GM12878 (cell line): ENCODE data around the gene PDGFB. TPM values are rescaled to one million over a fixed set of nuclear protein-coding genes. Genes with fewer than 3 reads are reported as not detected.
A peak's percentile ranks its signal among the peaks of the same experiment; 100 is the strongest.

Source experiments
- ATAC-seq: fragments of 200-7000 bp; cut with Tn5 transposase; 3 replicates; pipeline ENCODE4 v1.9.1; 2020; ENCODE audit warnings: mild to moderate bottlenecking, moderate library complexity
- BruUV-seq: library from RNA; stranded (reverse); fragments of 400-500 nt; replicated peaks from 2 replicates; lab custom pipeline; 2021; lab: Mats Ljungman, UMichigan
- CTCF ChIA-PET: fragments of 300-600 bp; sonication (Branson Sonifier 250); formaldehyde crosslinking; extraction: SDS; loops from one replicate; lab custom pipeline; 2021; ENCODE audit warnings: inconsistent platforms; lab: Yijun Ruan, JAX
- POLR2A ChIA-PET: fragments of 350-600 bp; formaldehyde crosslinking; extraction: SDS; loops from one replicate; lab custom pipeline; 2021; ENCODE audit warnings: inconsistent platforms; lab: Charles Lee
- RAD21 ChIA-PET: fragments of 300-600 bp; sonication (Branson Sonifier 250); formaldehyde crosslinking; loops from one replicate; lab custom pipeline; 2023; ENCODE audit warnings: antibody characterized with exemption; ENCODE audit not compliant: unreplicated experiment; lab: Charles Lee
- SMC1A ChIA-PET: fragments of 300-600 bp; sonication (Branson Sonifier 250); formaldehyde crosslinking; loops from one replicate; lab custom pipeline; 2023; ENCODE audit not compliant: unreplicated experiment, uncharacterized antibody; lab: Charles Lee
- DNase-seq: peaks from one replicate; pipeline ENCODE4 v3.0.0-alpha.2; 2011; ENCODE audit warnings: low read depth, low spot score
- FAIRE-seq: peaks from 3 replicates; lab custom pipeline; 2011; peaks lifted over from hg19 to GRCh38; lab: Jason Lieb, UNC
- H2AFZ ChIP-seq: 2 replicates; pipeline ENCODE4 v1.6.0; 2011; ENCODE audit warnings: low read depth, low read length, control low read depth; ENCODE audit not compliant: control insufficient read depth
- H3K27ac ChIP-seq: 2 replicates; pipeline ENCODE4 v1.5.1; 2011; ENCODE audit warnings: control low read depth; ENCODE audit not compliant: control insufficient read depth, insufficient read depth
- H3K27me3 ChIP-seq, 2 experiments: replicated peaks in 1 of 2; 2 replicates each; pipeline versions ENCODE4 v1.6.0 to v1.6.1; 2011; ENCODE audit warnings: low read length in 1 of 2; ENCODE audit not compliant: control insufficient read depth in 2 of 2, insufficient read depth in 2 of 2
- H3K36me3 ChIP-seq, 2 experiments: 2 replicates each; pipeline ENCODE4 v1.5.1; 2011; ENCODE audit warnings: low read length in 1 of 2; ENCODE audit not compliant: control insufficient read depth in 2 of 2, insufficient read depth in 2 of 2
- H3K4me1 ChIP-seq: 2 replicates; pipeline ENCODE4 v1.6.1; 2011; ENCODE audit warnings: mild to moderate bottlenecking, low read length, moderate library complexity, mixed read lengths; ENCODE audit not compliant: control insufficient read depth, insufficient read depth
- H3K4me2 ChIP-seq: 2 replicates; pipeline ENCODE4 v1.6.0; 2011; ENCODE audit warnings: control low read depth; ENCODE audit not compliant: control insufficient read depth, insufficient read depth
- H3K4me3 ChIP-seq: fragments of 200-600 bp; sonication (generic); 2 replicates; pipeline ENCODE4 v1.5.1; 2016
- H3K79me2 ChIP-seq: 2 replicates; pipeline ENCODE4 v1.6.0; 2011; ENCODE audit warnings: low read length; ENCODE audit not compliant: control insufficient read depth, insufficient read depth
- H3K9ac ChIP-seq: 2 replicates; pipeline ENCODE4 v1.8.0; 2011; ENCODE audit warnings: low read length, control low read depth, mixed read lengths; ENCODE audit not compliant: control insufficient read depth, insufficient read depth
- H3K9me3 ChIP-seq: replicated peaks from 3 replicates; pipeline ENCODE4 v1.5.1; 2011; ENCODE audit warnings: mild to moderate bottlenecking, low read length; ENCODE audit not compliant: control insufficient read depth, insufficient read depth
- H4K20me1 ChIP-seq: 2 replicates; pipeline ENCODE4 v1.6.0; 2011; ENCODE audit not compliant: control insufficient read depth, insufficient read depth
- ATF7 ChIP-seq: fragments of 450-650 bp; IDR thresholded peaks from 2 replicates; pipeline ENCODE4 v1.6.1; 2016; ENCODE audit warnings: low read depth, mild to moderate bottlenecking
- CBX5 ChIP-seq: sonication (generic); IDR thresholded peaks from 2 replicates; pipeline ENCODE4 v1.6.1; 2016; ENCODE audit warnings: low read depth, moderate library complexity, mild to moderate bottlenecking, inconsistent platforms
- CHD4 ChIP-seq: fragments of 200-600 bp; sonication (generic); IDR thresholded peaks from 2 replicates; pipeline ENCODE4 v1.6.1; 2016; ENCODE audit warnings: mild to moderate bottlenecking
- RFX5 ChIP-seq: IDR thresholded peaks from 2 replicates; pipeline ENCODE4 v1.6.1; 2011; ENCODE audit warnings: low read depth, low read length, improper control_type of control experiment
- SPI1 ChIP-seq: IDR thresholded peaks from 2 replicates; pipeline ENCODE4 v1.6.1; 2011; ENCODE audit warnings: low read depth, mild to moderate bottlenecking, low read length, moderate library complexity, borderline replicate concordance; ENCODE audit not compliant: insufficient read depth
- ZSCAN29 ChIP-seq: fragments of 450-650 bp; IDR thresholded peaks from 2 replicates; pipeline ENCODE4 v1.6.1; 2017; ENCODE audit warnings: mild to moderate bottlenecking, moderate library complexity
- ZZZ3 ChIP-seq: IDR thresholded peaks from 2 replicates; pipeline ENCODE4 v1.6.1; 2011; ENCODE audit warnings: low read depth; ENCODE audit not compliant: control insufficient read depth, insufficient read length
- WGBS: methylation state at CpG from one replicate; pipeline ENCODE4 v1.1.6; 2016; ENCODE audit warnings: low lambda C conversion rate; ENCODE audit not compliant: insufficient replicate concordance, insufficient coverage; ENCODE audit errors: missing lambda C conversion rate; 5-methylcytosine and 5-hydroxymethylcytosine counted together
- in situ Hi-C: fragments of 300-500 bp; cut with MboI; formaldehyde crosslinking; loops from 9 replicates; pipeline ENCODE4 v1.14.3; 2018; ENCODE audit warnings: mixed read lengths
- intact Hi-C: fragments of 100-400 bp; cut with micrococcal nuclease; formaldehyde crosslinking; loops from one replicate; pipeline ENCODE4 v1.14.2; 2022; ENCODE audit not compliant: unreplicated experiment
- polyA plus RNA-seq, 11 experiments: library from polyadenylated mRNA; depleted of rRNA in 4 of 11; unstranded in 6 of 11; stranded (reverse) in 5 of 11; fragments of >200 nt; fragmentation: Nextera tagmentation in 4 of 11; fragmentation: Illumina TruSeq in 1 of 11; extraction: Ambion mirVana in 4 of 11; extraction: Trizol in 1 of 11; gene quantifications; 1 replicate in 1 of 11; 2 replicates in 10 of 11; pipeline versions ENCODE4 v1.2.1 to v1.2.3, GENCODE V29; 2011 to 2016; ENCODE audit warnings: inconsistent platforms in 2 of 11, missing spikeins in 2 of 11, low read depth in 1 of 11
- total RNA-seq, 4 experiments: library from RNA; depleted of rRNA in 3 of 4; stranded (reverse); fragments of >200 nt in 3 of 4; fragmentation: Illumina TruSeq in 1 of 4; extraction: Trizol in 1 of 4; gene quantifications; 2 replicates each; pipeline versions ENCODE4 v1.2.1 to v1.2.3, GENCODE V29; 2013 to 2021

Gene PDGFB
- total and polyA plus RNA-seq, 10 of the 15 experiments (the other 5 are each of a cell fraction or from before 2014, with no cell fraction given) = 0.13 to 1.1 (median 0.56) TPM; not detected in 1

- ATAC-seq (no peak), DNase-seq (no peak), FAIRE-seq (no peak)
- TF ChIP-seq CBX5 = no peak
- TF ChIP-seq CHD4 = no peak
- no peak for TF ChIP-seq ATF7
- no peak for TF ChIP-seq ZSCAN29
- TF ChIP-seq RFX5 = no peak
- H3K27me3 ChIP-seq = no peaks in the 10 kb centered on the region
- no peaks in the 10 kb centered on the region for H4K20me1 ChIP-seq
- peaks cover 11% of the 10 kb centered on the region for H3K4me1 ChIP-seq
- ChIA-PET POLR2A (no interaction called here), RAD21 (no interaction called here), SMC1A (interaction anchor here (0.6 to 0.9 kb wide), 2 partner anchors 23 to 217 kb away, joined by 3 read pairs; no protein-coding TSS in a partner anchor), CTCF (interaction anchor here (1.1 kb wide), 1 partner anchor 56 kb away, joined by 3 read pairs; no protein-coding TSS in a partner anchor)
- H3K4me2 ChIP-seq = no peak overlapping the region
- H3K79me2 ChIP-seq = no peaks in the 10 kb centered on the region
- H3K9ac ChIP-seq = no peak overlapping the region
- no peak overlapping the region for H3K27ac ChIP-seq
- intact Hi-C loops (no loop called here), in situ Hi-C loops (no loop called here)
- 66% methylated on average over 13 of the region's 13 CpGs for WGBS
- no TSS peak for BruUV-seq
- no peak overlapping the region for H2AFZ ChIP-seq
- H3K9me3 ChIP-seq = no peaks in the 10 kb centered on the region; the same call in 2 of the 3 replicates
- H3K36me3 ChIP-seq = no peaks in the 10 kb centered on the region
- H3K4me3 ChIP-seq = no peak overlapping the region
Observed at GRCh38 chr22:39288135-39288898, 43.5 kb upstream of the PDGFB start.

DNA sequence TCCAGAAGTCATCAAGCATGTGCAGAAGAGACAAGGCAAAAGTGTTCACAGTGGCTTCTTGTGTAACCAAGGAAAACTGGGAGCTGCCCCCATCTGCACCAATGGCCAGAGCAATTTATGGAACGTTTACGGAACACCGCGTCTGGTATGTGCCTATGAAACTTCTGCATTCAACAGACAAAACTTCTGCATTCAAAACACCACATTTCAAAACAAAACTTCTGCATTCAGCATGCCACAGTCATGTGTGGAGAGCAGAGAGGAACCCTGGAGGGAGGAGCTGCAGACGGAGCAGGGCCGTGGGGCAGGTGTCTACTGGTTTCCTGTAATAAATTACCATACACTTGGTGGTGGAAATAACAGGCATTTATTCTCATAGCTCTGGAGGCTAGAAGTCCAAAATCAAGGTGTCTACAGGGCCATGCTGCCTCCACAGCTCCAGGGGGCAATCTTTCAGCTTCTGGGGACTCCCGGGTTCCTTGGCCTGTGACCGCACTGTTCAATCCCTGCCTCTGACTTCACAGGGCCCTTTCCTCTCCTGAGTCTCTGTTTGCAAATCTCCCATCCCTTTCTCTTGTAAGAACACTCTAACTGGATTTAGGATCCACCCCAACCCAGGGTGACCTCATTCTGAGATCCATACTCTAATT, 42.4 kb upstream of the PDGFB start:
- H3K4me1 ChIP-seq = peaks cover 15% of the 10 kb centered on the region
- no peaks in the 10 kb centered on the region for H4K20me1 ChIP-seq
- ChIA-PET CTCF (interaction anchor here (1.0 to 1.4 kb wide), 4 partner anchors 18 to 116 kb away, joined by 3 to 4 read pairs (median 4); no protein-coding TSS in a partner anchor), POLR2A (no interaction called here), RAD21 (interaction anchor here (1.0 kb wide), 1 partner anchor 13 kb away, joined by 5 read pairs; no protein-coding TSS in a partner anchor), SMC1A (interaction anchor here (0.7 to 1.1 kb wide), 3 partner anchors 18 to 24 kb away, joined by 3 read pairs; no protein-coding TSS in a partner anchor)
- no peak for DNase-seq
- intact Hi-C loops (no loop called here), in situ Hi-C loops (no loop called here)
- peak overlapping the region; percentile 44; the same call in 1 of the 2 replicates for H3K4me2 ChIP-seq
- peak overlapping the region; percentile 43 for H3K27ac ChIP-seq
- H3K9ac ChIP-seq = no peak overlapping the region
- H3K36me3 ChIP-seq = no peaks in the 10 kb centered on the region
- TF ChIP-seq ZZZ3 (no peak), SPI1 (peak; percentile 36; the same call in 1 of the 2 replicates)
- H3K4me3 ChIP-seq = no peak overlapping the region
- 30% methylated on average over 8 of the region's 8 CpGs for WGBS
- no peaks in the 10 kb centered on the region for H3K27me3 ChIP-seq
- peak; percentile 67 for ATAC-seq
- BruUV-seq = no TSS peak
- H2AFZ ChIP-seq = peak overlapping the region; percentile 48
- H3K9me3 ChIP-seq = no peaks in the 10 kb centered on the region; the same call in 2 of the 3 replicates
- no peak for FAIRE-seq
- no peaks in the 10 kb centered on the region for H3K79me2 ChIP-seq
